ENCODE results near the gene FSCN2. TPM values are rescaled to one million over a fixed set of nuclear protein-coding genes. Genes with fewer than 3 reads are reported as not detected.

The FSCN2 gene
- total and polyA plus RNA-seq, 10 of the 15 experiments (the other 5 are each of a cell fraction or from before 2014, with no cell fraction given), result 0.12 to 2.1 (median 0.65) TPM; not detected in 3

DNA sequence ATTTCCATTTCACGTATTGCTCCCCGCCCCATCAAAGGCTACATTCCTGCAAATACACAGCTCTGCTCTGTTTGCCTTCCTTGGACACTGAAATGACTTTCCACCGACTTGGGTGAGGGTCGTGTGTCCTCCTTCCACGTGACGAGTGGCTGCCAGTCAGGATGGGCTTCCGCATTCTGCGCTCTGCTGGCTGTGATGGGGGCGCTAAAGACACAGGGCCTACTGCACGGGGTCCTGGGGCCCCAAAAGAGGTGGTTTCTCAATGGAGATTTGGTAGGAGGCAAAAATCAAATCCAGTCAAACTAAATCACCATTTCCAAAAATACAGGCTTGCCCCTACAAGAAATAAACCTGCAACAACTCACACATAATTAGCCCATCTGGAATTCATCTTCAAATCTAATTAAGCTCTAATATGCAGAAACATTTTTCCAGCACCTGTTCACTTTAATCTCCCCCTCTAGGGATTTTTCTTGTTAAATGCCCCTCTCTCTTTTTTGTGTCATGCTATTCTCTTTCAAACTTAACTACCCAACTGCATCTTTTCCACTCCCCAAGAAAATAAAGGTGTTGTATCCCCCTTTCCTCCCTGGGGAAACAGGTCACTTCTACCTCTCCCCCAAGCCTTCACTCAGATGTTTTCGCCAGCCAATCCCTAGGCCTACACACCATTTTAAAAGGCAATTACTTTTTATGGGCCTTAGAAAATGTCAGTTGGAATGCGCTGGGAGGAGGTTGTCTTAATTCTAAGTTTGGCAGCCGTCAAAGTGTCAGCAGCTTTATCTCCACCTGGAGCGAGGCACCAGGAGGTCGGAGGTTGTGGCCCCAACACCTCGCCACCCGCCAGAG, 45.8 kb downstream of the FSCN2 start (continued):
- TF ChIP-seq ZSCAN29 (IDR thresholded peaks at IDR 0.05) (no peak), GATAD2B (conservative IDR thresholded peaks at IDR 0.05; ENCODE audit: low read depth) (no peak), SREBF2 (IDR thresholded peaks at IDR 0.05; ENCODE audit: low read length) (no peak)
- TF ChIP-seq, protein P1, sequence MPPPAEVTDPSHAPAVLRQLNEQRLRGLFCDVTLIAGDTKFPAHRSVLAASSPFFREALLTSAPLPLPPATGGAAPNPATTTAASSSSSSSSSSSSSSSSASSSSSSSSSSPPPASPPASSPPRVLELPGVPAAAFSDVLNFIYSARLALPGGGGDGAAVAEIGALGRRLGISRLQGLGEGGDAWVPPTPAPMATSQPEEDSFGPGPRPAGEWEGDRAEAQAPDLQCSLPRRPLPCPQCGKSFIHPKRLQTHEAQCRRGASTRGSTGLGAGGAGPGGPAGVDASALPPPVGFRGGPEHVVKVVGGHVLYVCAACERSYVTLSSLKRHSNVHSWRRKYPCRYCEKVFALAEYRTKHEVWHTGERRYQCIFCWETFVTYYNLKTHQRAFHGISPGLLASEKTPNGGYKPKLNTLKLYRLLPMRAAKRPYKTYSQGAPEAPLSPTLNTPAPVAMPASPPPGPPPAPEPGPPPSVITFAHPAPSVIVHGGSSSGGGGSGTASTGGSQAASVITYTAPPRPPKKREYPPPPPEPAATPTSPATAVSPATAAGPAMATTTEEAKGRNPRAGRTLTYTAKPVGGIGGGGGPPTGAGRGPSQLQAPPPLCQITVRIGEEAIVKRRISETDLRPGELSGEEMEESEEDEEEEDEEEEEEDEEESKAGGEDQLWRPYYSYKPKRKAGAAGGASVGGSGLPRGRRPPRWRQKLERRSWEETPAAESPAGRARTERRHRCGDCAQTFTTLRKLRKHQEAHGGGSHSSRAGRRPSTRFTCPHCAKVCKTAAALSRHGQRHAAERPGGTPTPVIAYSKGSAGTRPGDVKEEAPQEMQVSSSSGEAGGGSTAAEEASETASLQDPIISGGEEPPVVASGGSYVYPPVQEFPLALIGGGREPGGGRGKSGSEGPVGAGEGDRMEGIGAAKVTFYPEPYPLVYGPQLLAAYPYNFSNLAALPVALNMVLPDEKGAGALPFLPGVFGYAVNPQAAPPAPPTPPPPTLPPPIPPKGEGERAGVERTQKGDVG (CRISPR knock-in tag; IDR thresholded peaks at IDR 0.05), result no peak

DNA sequence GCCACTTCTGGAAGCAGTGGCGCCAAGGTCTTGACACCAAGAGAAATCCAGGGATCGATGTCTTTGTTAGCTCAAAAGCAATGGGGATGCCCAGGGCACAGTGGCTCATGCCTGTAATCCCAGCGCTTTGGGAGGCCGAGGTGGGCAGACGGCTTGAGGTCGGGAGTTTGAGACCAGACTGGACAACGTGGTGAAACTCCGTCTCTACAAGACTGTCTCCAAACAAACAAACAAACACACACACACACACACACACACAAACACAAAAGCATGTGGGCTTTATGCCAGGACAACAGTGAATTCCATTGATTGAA, 46.4 kb downstream of the FSCN2 start:
- no peak for FAIRE-seq
- H3K79me2 ChIP-seq (ENCODE audit: control insufficient read depth, insufficient read depth, low read length), result no peaks in the 10 kb centered on the region
- H3K4me1 ChIP-seq (ENCODE audit: control insufficient read depth, insufficient read depth, low read length), result no peaks in the 10 kb centered on the region
- in situ Hi-C loops (cut with MboI), result no loop called here
- H3K9ac ChIP-seq (ENCODE audit: control insufficient read depth, insufficient read depth, low read length), result no peak overlapping the region
- no peak for TF ChIP-seq MEF2B (IDR thresholded peaks at IDR 0.05; ENCODE audit: partially characterized antibody, poor library complexity, severe bottlenecking)
- no peak for ATAC-seq
- DNase-seq (ENCODE audit: low read depth, low spot score), result no peak
- ChIA-PET SMC1A (ENCODE audit: uncharacterized antibody, unreplicated experiment) (no interaction called here), CTCF (no interaction called here), RAD21 (ENCODE audit: unreplicated experiment) (no interaction called here), POLR2A (no interaction called here)
- intact Hi-C loops (cut with micrococcal nuclease; ENCODE audit: unreplicated experiment), result no loop called here
- no peaks in the 10 kb centered on the region for H3K9me3 ChIP-seq (replicated peaks; ENCODE audit: control insufficient read depth, insufficient read depth, low read length)
- no peak overlapping the region for H3K4me3 ChIP-seq
- 91% methylated on average over 8 of the region's 8 CpGs for WGBS (ENCODE audit: insufficient coverage, insufficient replicate concordance, low lambda C conversion rate, missing lambda C conversion rate)
- H3K4me2 ChIP-seq (ENCODE audit: control insufficient read depth, insufficient read depth), result no peak overlapping the region
- BruUV-seq (replicated peaks), result no TSS peak
- H2AFZ ChIP-seq (ENCODE audit: control insufficient read depth, low read depth, low read length), result no peak overlapping the region
- H4K20me1 ChIP-seq (ENCODE audit: control insufficient read depth, insufficient read depth), result no peaks in the 10 kb centered on the region
- H3K36me3 ChIP-seq (ENCODE audit: control insufficient read depth in 2 of 2, insufficient read depth in 2 of 2, low read length in 1 of 2), result peaks cover 21 to 30% of the 10 kb centered on the region in 2 experiments; a peak in 3 of 4 replicates
- no peaks in the 10 kb centered on the region for H3K27me3 ChIP-seq (replicated peaks in 1 of 2; ENCODE audit: control insufficient read depth in 2 of 2, insufficient read depth in 2 of 2, low read length in 1 of 2)
- no peak overlapping the region for H3K27ac ChIP-seq (ENCODE audit: control insufficient read depth, insufficient read depth)

Measured in GM12878 (cell line).